Measurements from ENCODE around the gene NRXN3.

NRXN3 gene

DNA sequence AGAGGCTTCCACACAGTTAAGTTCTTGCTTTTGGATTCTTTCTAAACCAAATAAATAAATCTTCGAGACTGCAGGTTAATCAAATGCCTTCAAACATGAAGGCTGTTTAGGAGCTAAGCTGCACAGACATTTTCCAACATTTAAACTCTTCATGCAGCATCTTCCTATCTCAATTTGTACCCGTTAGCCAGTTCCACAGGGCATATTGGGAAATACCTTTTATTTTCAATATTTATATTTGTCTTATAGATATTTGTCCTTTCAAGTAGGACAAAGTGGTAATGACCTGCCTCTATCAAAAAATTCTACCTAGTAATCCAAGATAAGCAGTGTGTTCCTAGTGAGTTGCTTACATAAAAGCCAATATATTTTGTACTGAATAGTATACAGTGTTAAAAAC lies 1667.5 kb downstream of the NRXN3 start:
- Histone ChIP-seq H3K9me3 (ENCODE audit: insufficient read depth, low read depth, low read length) (no peaks in the 10 kb centered on the region), H3K27me3 (ENCODE audit: insufficient read depth, low read length) (no peaks in the 10 kb centered on the region), H3K36me3 (ENCODE audit: insufficient read depth, low read length) (no peaks in the 10 kb centered on the region), H3K27ac (ENCODE audit: low read depth, low read length) (no peak overlapping the region), H3K9ac (ENCODE audit: low read depth, low read length) (no peak overlapping the region), H3K4me1 (ENCODE audit: insufficient read depth, low read length) (no peaks in the 10 kb centered on the region), H3K4me3 (ENCODE audit: low read length) (no peak overlapping the region)
- WGBS, result 92% methylated on average over 2 of the region's 2 CpGs

DNA sequence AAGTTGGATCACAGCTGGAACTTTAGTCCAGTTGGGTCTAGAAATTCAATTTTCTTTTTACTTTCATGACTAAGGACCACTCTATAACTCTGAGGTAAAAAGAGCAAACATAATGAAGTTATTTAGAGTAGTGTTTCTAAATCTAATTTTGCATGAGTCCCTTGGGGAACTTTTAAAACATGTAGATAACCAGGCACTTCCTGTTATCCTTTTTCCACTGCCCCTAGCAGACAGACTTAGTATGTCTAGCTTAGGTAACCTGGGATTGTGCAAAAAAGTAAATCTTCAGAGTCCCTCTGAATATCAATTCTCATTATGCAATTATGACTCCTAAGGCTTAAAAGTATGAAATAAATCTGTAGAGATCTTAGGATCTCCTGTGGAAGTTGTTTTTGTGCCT lies 1669.9 kb downstream of the NRXN3 start:
- no peak overlapping the region for H3K4me3 ChIP-seq (ENCODE audit: low read length)
- H3K4me1 ChIP-seq (ENCODE audit: insufficient read depth, low read length), result no peaks in the 10 kb centered on the region
- H3K9ac ChIP-seq (ENCODE audit: low read depth, low read length), result no peak overlapping the region
- H3K36me3 ChIP-seq (ENCODE audit: insufficient read depth, low read length), result no peaks in the 10 kb centered on the region
- H3K27me3 ChIP-seq (ENCODE audit: insufficient read depth, low read length), result no peaks in the 10 kb centered on the region
- no peak overlapping the region for H3K27ac ChIP-seq (ENCODE audit: low read depth, low read length)
- no peaks in the 10 kb centered on the region for H3K9me3 ChIP-seq (ENCODE audit: insufficient read depth, low read depth, low read length)

DNA sequence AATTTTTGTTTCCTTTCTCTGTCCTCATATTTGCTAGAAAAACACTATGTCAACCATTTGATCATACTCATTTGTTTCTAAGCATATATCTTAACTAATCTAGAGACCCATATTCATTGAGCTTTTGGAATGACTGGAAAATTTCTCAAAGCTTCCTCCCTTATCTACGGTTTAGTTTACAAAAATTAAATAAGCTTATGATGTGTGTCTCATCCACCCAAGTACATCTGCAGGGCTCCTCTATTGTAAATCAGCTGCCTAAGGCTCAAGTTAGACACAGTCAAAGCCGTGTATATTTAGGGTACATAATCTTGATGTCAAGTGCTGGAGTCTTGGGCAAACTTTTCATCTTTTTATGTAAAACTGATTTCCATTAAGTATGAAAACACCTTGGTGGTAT lies 1670.7 kb downstream of the NRXN3 start:
- Histone ChIP-seq H3K9me3 (ENCODE audit: insufficient read depth, low read depth, low read length) (no peaks in the 10 kb centered on the region), H3K27me3 (ENCODE audit: insufficient read depth, low read length) (no peaks in the 10 kb centered on the region), H3K9ac (ENCODE audit: low read depth, low read length) (no peak overlapping the region), H3K4me1 (ENCODE audit: insufficient read depth, low read length) (no peaks in the 10 kb centered on the region), H3K4me3 (ENCODE audit: low read length) (no peak overlapping the region), H3K36me3 (ENCODE audit: insufficient read depth, low read length) (no peaks in the 10 kb centered on the region), H3K27ac (ENCODE audit: low read depth, low read length) (no peak overlapping the region)
- 55% methylated on average over 1 of the region's 2 CpGs for WGBS

DNA sequence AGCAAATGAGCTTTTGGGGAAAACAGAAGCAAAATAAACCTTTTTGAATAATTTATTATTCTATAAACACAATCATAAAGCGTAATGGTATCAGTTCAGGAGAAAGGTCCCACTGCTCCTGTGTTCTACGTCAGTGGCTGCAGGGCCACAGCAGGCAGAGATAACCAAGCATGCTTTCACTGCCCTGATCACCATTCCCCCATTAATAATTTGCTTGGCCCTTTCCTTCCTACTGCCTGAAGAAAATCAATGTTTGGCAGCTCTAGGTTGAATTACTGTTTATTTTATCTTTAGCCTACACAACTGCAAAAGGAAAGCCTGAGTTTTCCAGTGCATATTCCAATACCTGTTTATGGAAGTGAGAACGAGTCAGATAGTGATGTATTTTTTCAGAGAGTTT lies 1671.3 kb downstream of the NRXN3 start:
- no peaks in the 10 kb centered on the region for H3K4me1 ChIP-seq (ENCODE audit: insufficient read depth, low read length)
- H3K9ac ChIP-seq (ENCODE audit: low read depth, low read length), result no peak overlapping the region
- H3K4me3 ChIP-seq (ENCODE audit: low read length), result no peak overlapping the region
- no peaks in the 10 kb centered on the region for H3K36me3 ChIP-seq (ENCODE audit: insufficient read depth, low read length)
- H3K27me3 ChIP-seq (ENCODE audit: insufficient read depth, low read length), result no peaks in the 10 kb centered on the region
- WGBS, result 81% methylated on average over 3 of the region's 3 CpGs
- no peak overlapping the region for H3K27ac ChIP-seq (ENCODE audit: low read depth, low read length)
- H3K9me3 ChIP-seq (ENCODE audit: insufficient read depth, low read depth, low read length), result no peaks in the 10 kb centered on the region

GRCh38 chr14:79842270-79842669 lies 1672.1 kb downstream of the NRXN3 start:
- peaks cover 5% of the 10 kb centered on the region; the same call in 1 of the 2 replicates for H3K4me1 ChIP-seq (ENCODE audit: insufficient read depth, low read length)
- no peak overlapping the region for H3K9ac ChIP-seq (ENCODE audit: low read depth, low read length)
- H3K27me3 ChIP-seq (ENCODE audit: insufficient read depth, low read length), result no peaks in the 10 kb centered on the region
- H3K36me3 ChIP-seq (ENCODE audit: insufficient read depth, low read length), result no peaks in the 10 kb centered on the region
- no peaks in the 10 kb centered on the region for H3K9me3 ChIP-seq (ENCODE audit: insufficient read depth, low read depth, low read length)
- H3K27ac ChIP-seq (ENCODE audit: low read depth, low read length), result no peak overlapping the region
- WGBS, result 85% methylated on average over 3 of the region's 3 CpGs
- no peak overlapping the region for H3K4me3 ChIP-seq (ENCODE audit: low read length)

GRCh38 chr14:79852950-79853744 lies 1683.0 kb downstream of the NRXN3 start:
- Histone ChIP-seq H3K36me3 (ENCODE audit: insufficient read depth, low read length) (no peaks in the 10 kb centered on the region), H3K9ac (ENCODE audit: low read depth, low read length) (no peak overlapping the region), H3K4me1 (ENCODE audit: insufficient read depth, low read length) (peaks cover 11% of the 10 kb centered on the region; the same call in 1 of the 2 replicates), H3K4me3 (ENCODE audit: low read length) (no peak overlapping the region), H3K27me3 (ENCODE audit: insufficient read depth, low read length) (no peaks in the 10 kb centered on the region), H3K27ac (ENCODE audit: low read depth, low read length) (no peak overlapping the region), H3K9me3 (ENCODE audit: insufficient read depth, low read depth, low read length) (no peaks in the 10 kb centered on the region)
- 81% methylated on average over 7 of the region's 8 CpGs for WGBS

DNA sequence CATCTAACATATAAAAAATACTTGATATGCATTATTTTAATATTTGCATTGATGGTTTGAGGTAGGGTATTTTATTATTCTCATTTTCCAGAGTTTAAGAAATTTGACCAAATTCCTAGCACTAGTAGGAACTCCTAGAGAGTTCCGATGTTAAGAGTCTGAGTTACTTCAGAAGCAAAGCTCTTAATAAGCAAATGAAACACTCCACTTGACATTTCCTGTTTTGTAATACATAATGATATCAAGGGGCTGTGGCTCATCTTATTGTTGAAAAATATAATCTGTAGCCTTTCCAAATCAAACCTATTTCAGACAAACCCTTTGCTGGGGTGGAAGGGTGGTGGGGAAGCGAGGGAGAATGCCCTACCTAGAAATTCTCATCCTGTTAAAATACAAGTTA lies 1685.6 kb downstream of the NRXN3 start:
- H3K36me3 ChIP-seq (ENCODE audit: insufficient read depth, low read length), result no peaks in the 10 kb centered on the region
- H3K27ac ChIP-seq (ENCODE audit: low read depth, low read length), result no peak overlapping the region
- no peak overlapping the region for H3K4me3 ChIP-seq (ENCODE audit: low read length)
- H3K27me3 ChIP-seq (ENCODE audit: insufficient read depth, low read length), result no peaks in the 10 kb centered on the region
- no CpG with 5 or more reads among the region's 2 CpGs for WGBS
- H3K4me1 ChIP-seq (ENCODE audit: insufficient read depth, low read length), result peaks cover 11% of the 10 kb centered on the region; the same call in 1 of the 2 replicates
- H3K9me3 ChIP-seq (ENCODE audit: insufficient read depth, low read depth, low read length), result no peaks in the 10 kb centered on the region
- no peak overlapping the region for H3K9ac ChIP-seq (ENCODE audit: low read depth, low read length)

GRCh38 chr14:79856381-79856780 lies 1686.2 kb downstream of the NRXN3 start:
- H3K36me3 ChIP-seq (ENCODE audit: insufficient read depth, low read length), result no peaks in the 10 kb centered on the region
- H3K27ac ChIP-seq (ENCODE audit: low read depth, low read length), result no peak overlapping the region

DNA sequence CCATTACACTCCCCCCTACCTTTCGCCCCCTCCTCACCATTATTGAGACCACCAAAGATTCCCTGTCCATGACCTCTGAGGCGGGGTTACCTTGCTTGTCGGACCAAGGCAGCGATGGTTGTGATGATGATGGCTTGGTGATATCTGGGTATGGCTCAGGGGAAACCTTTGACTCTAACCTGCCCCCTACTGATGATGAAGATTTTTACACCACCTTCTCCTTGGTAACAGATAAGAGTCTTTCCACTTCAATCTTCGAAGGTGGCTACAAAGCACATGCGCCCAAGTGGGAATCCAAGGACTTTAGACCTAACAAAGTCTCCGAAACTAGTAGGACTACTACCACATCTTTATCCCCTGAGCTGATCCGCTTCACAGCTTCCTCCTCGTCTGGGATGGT lies 1690.9 kb downstream of the NRXN3 start:
- no peak overlapping the region for H3K9ac ChIP-seq (ENCODE audit: low read depth, low read length)
- no peaks in the 10 kb centered on the region for H3K36me3 ChIP-seq (ENCODE audit: insufficient read depth, low read length)
- no peaks in the 10 kb centered on the region for H3K9me3 ChIP-seq (ENCODE audit: insufficient read depth, low read depth, low read length)
- WGBS, result 87% methylated on average over 7 of the region's 9 CpGs
- H3K4me3 ChIP-seq (ENCODE audit: low read length), result no peak overlapping the region
- H3K27me3 ChIP-seq (ENCODE audit: insufficient read depth, low read length), result no peaks in the 10 kb centered on the region
- no peak overlapping the region for H3K27ac ChIP-seq (ENCODE audit: low read depth, low read length)
- H3K4me1 ChIP-seq (ENCODE audit: insufficient read depth, low read length), result no peaks in the 10 kb centered on the region

More at GRCh38 chr14:79856381-79856780, 1686.2 kb downstream of the NRXN3 start:
- H3K9me3 ChIP-seq (ENCODE audit: insufficient read depth, low read depth, low read length), result no peaks in the 10 kb centered on the region
- 100% methylated on average over 1 of the region's 1 CpG for WGBS
- H3K9ac ChIP-seq (ENCODE audit: low read depth, low read length), result no peak overlapping the region
- no peak overlapping the region for H3K4me3 ChIP-seq (ENCODE audit: low read length)
- peaks cover 11% of the 10 kb centered on the region; the same call in 1 of the 2 replicates for H3K4me1 ChIP-seq (ENCODE audit: insufficient read depth, low read length)
- H3K27me3 ChIP-seq (ENCODE audit: insufficient read depth, low read length), result no peaks in the 10 kb centered on the region

DNA sequence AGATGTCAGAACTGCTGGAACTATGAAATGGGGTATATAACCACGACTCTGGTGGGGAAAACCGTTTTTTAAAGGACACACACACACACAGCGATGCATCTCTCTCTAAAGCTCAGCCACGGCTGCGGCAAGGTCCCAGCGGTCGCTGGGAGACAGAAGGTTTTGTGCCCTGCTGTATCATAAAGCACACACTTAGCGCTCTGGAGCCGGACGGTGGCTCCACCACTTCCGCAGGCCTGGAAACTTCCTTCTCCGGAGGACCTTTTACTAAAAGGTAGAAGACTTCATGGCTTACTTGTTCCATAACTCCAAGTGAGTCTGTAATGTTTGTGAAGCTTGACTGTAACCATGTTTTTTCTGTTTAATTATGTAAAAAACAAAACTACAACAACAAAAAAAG lies 1691.9 kb downstream of the NRXN3 start:
- no peaks in the 10 kb centered on the region for H3K9me3 ChIP-seq (ENCODE audit: insufficient read depth, low read depth, low read length)
- 97% methylated on average over 12 of the region's 12 CpGs for WGBS
- no peaks in the 10 kb centered on the region for H3K36me3 ChIP-seq (ENCODE audit: insufficient read depth, low read length)
- H3K4me3 ChIP-seq (ENCODE audit: low read length), result no peak overlapping the region
- H3K4me1 ChIP-seq (ENCODE audit: insufficient read depth, low read length), result no peaks in the 10 kb centered on the region
- H3K27me3 ChIP-seq (ENCODE audit: insufficient read depth, low read length), result no peaks in the 10 kb centered on the region
- no peak overlapping the region for H3K27ac ChIP-seq (ENCODE audit: low read depth, low read length)
- H3K9ac ChIP-seq (ENCODE audit: low read depth, low read length), result no peak overlapping the region

DNA sequence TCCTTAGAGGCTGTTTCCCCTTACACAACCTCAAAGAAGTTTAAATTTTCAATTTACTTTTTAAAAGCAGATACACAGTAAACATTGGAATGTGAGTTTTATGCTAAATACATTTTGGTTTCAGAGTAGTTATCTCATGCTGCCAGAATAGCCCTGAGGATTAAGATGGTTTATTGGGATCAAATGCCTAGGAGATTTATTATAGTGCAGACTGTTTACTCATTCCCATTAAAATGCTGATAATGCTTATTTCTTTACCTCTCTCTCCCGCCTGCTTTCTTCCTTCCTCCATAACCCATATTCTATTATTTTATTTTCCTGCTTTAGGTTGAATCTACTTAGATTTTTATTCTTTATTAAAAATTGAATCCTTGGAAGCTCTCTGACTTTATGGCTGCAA lies 1701.0 kb downstream of the NRXN3 start:
- Histone ChIP-seq H3K27me3 (ENCODE audit: insufficient read depth, low read length) (no peaks in the 10 kb centered on the region), H3K4me1 (ENCODE audit: insufficient read depth, low read length) (no peaks in the 10 kb centered on the region), H3K9me3 (ENCODE audit: insufficient read depth, low read depth, low read length) (no peaks in the 10 kb centered on the region), H3K4me3 (ENCODE audit: low read length) (no peak overlapping the region), H3K36me3 (ENCODE audit: insufficient read depth, low read length) (no peaks in the 10 kb centered on the region), H3K9ac (ENCODE audit: low read depth, low read length) (no peak overlapping the region), H3K27ac (ENCODE audit: low read depth, low read length) (no peak overlapping the region)
- WGBS, result no CpG with 5 or more reads among the region's 1 CpG

- H3K4me1 ChIP-seq (ENCODE audit: insufficient read depth, low read length), result no peaks in the 10 kb centered on the region
- H3K36me3 ChIP-seq (ENCODE audit: insufficient read depth, low read length), result no peaks in the 10 kb centered on the region
Measured at GRCh38 chr14:79878229-79878628, 1708.1 kb downstream of the NRXN3 start.

More at GRCh38 chr14:79878229-79878628, 1708.1 kb downstream of the NRXN3 start:
- Histone ChIP-seq H3K27ac (ENCODE audit: low read depth, low read length) (no peak overlapping the region), H3K27me3 (ENCODE audit: insufficient read depth, low read length) (no peaks in the 10 kb centered on the region), H3K9ac (ENCODE audit: low read depth, low read length) (no peak overlapping the region), H3K4me3 (ENCODE audit: low read length) (no peak overlapping the region), H3K9me3 (ENCODE audit: insufficient read depth, low read depth, low read length) (no peaks in the 10 kb centered on the region)

Data from HUES64 (cell line).